ENCODE measurements around the gene GRIP1.

- TF ChIP-seq CTCF (IDR thresholded peaks at IDR 0.05; ENCODE audit: low read depth, low read length), result no peak
- TF ChIP-seq MYC (IDR thresholded peaks at IDR 0.05; ENCODE audit: low read depth, low read length), result no peak
- no peak for TF ChIP-seq MAX (IDR thresholded peaks at IDR 0.05; ENCODE audit: low read depth, low read length)
Observed at GRCh38 chr12:66335746-66336145, 343.1 kb downstream of the GRIP1 start.

Measured in NB4 (cell line).